GM12891 (cell line): ENCODE results near the gene LRFN5.

ENCODE experiments used
- PAX5 ChIP-seq: IDR thresholded peaks from 2 replicates; pipeline ENCODE4 v1.6.1; 2011; ENCODE audit warnings: low read length, moderate library complexity, mild to moderate bottlenecking; ENCODE audit not compliant: insufficient read depth, severe bottlenecking
- POLR2A ChIP-seq: IDR thresholded peaks from 2 replicates; pipeline ENCODE4 v1.6.1; 2011; ENCODE audit warnings: low read depth, low read length, control low read depth
- POLR2AphosphoS5 ChIP-seq: IDR thresholded peaks from 2 replicates; pipeline ENCODE4 v1.6.1; 2011; ENCODE audit warnings: low read depth, low read length, control low read depth
- SPI1 ChIP-seq: IDR thresholded peaks from 2 replicates; pipeline ENCODE4 v1.6.1; 2011; ENCODE audit warnings: low read depth, low read length, control low read depth
- TAF1 ChIP-seq: IDR thresholded peaks from 2 replicates; pipeline ENCODE4 v1.6.1; 2011; ENCODE audit warnings: low read depth, low read length, control low read depth

- TF ChIP-seq POLR2AphosphoS5, result no peak
- no peak for TF ChIP-seq POLR2A
- TF ChIP-seq TAF1, result no peak
- TF ChIP-seq SPI1, result no peak
- no peak for TF ChIP-seq PAX5
These were observed 17.1 kb downstream of the LRFN5 start for GRCh38 chr14:41623736-41624135.
